OCI-LY7 (cell line): ENCODE results near the gene IMMP2L. TPM values are rescaled to one million over a fixed set of nuclear protein-coding genes. Genes with fewer than 3 reads are reported as not detected.

Experiments
- BruUV-seq: library from RNA; stranded (reverse); fragments of 400-500 nt; replicated peaks from 2 replicates; lab custom pipeline; 2021; lab: Mats Ljungman, UMichigan
- CTCF ChIA-PET: fragments of 300-600 bp; sonication (Branson Sonifier 250); formaldehyde crosslinking; loops from one replicate; lab custom pipeline; 2022; ENCODE audit warnings: antibody characterized with exemption; ENCODE audit not compliant: unreplicated experiment; lab: Charles Lee
- POLR2A ChIA-PET: fragments of 300-600 bp; sonication (Branson Sonifier 250); formaldehyde crosslinking; loops from one replicate; lab custom pipeline; 2022; ENCODE audit warnings: antibody characterized with exemption; lab: Charles Lee
- DNase-seq: peaks from one replicate; pipeline ENCODE4 v3.0.0-alpha.2; 2015; ENCODE audit warnings: low spot score
- H2AFZ ChIP-seq: fragments of 200-600 bp; sonication (generic), shearing (Covaris generic); 2 replicates; pipeline ENCODE4 v1.6.1; 2014; ENCODE audit warnings: mild to moderate bottlenecking, antibody characterized with exemption, low read length, moderate library complexity
- H3K27ac ChIP-seq: fragments of 200-600 bp; sonication (generic); 2 replicates; pipeline ENCODE4 v1.5.1; 2014; ENCODE audit warnings: mixed run types, low read depth, mild to moderate bottlenecking, moderate library complexity, low read length, inconsistent platforms; ENCODE audit not compliant: poor library complexity, severe bottlenecking
- H3K36me3 ChIP-seq: fragments of 200-600 bp; sonication (generic); 2 replicates; pipeline ENCODE4 v1.6.1; 2014; ENCODE audit warnings: mild to moderate bottlenecking, antibody characterized with exemption, low read length, moderate library complexity, mixed read lengths; ENCODE audit not compliant: insufficient read depth
- H3K4me1 ChIP-seq: fragments of 200-600 bp; sonication (generic); 2 replicates; pipeline ENCODE4 v1.5.1; 2014; ENCODE audit warnings: mild to moderate bottlenecking, low read length; ENCODE audit not compliant: insufficient read depth, poor library complexity, severe bottlenecking
- H3K4me2 ChIP-seq: fragments of 200-600 bp; sonication (generic); 2 replicates; pipeline ENCODE4 v1.6.1; 2014; ENCODE audit warnings: mild to moderate bottlenecking, low read length
- H3K4me3 ChIP-seq: fragments of 200-600 bp; sonication (generic); 2 replicates; pipeline ENCODE4 v1.5.1; 2014; ENCODE audit warnings: mild to moderate bottlenecking, low read depth, low read length; ENCODE audit not compliant: poor library complexity, severe bottlenecking
- H3K79me2 ChIP-seq: fragments of 200-600 bp; sonication (generic); 2 replicates; pipeline ENCODE4 v1.6.1; 2016; ENCODE audit warnings: low read depth, mild to moderate bottlenecking, low read length, moderate library complexity, mixed read lengths; ENCODE audit not compliant: insufficient read depth
- H3K9me2 ChIP-seq: fragments of 200-600 bp; sonication (generic); 2 replicates; pipeline ENCODE4 v1.6.1; 2016; ENCODE audit warnings: mild to moderate bottlenecking, low read length, mixed read lengths; ENCODE audit not compliant: insufficient read depth
- H3K9me3 ChIP-seq: fragments of 200-600 bp; sonication (generic); 2 replicates; pipeline ENCODE4 v1.6.1; 2014; ENCODE audit warnings: mild to moderate bottlenecking, mixed run types, low read length, mixed read lengths
- H4K20me1 ChIP-seq: fragments of 200-600 bp; sonication (generic); 2 replicates; pipeline ENCODE4 v1.6.1; 2014; ENCODE audit warnings: mild to moderate bottlenecking, antibody characterized with exemption, low read length, moderate library complexity, mixed read lengths; ENCODE audit not compliant: insufficient read depth
- EZH2phosphoT487 ChIP-seq: fragments of 200-600 bp; sonication (generic); IDR thresholded peaks from 2 replicates; pipeline ENCODE4 v1.6.1; 2018; ENCODE audit warnings: low read depth, borderline replicate concordance, mild to moderate bottlenecking, mixed run types, antibody characterized with exemption, low read length, moderate library complexity, mixed read lengths
- intact Hi-C: fragments of 100-400 bp; cut with micrococcal nuclease; formaldehyde crosslinking; loops from one replicate; pipeline ENCODE4 v1.10.0; 2022; ENCODE audit not compliant: unreplicated experiment
- total RNA-seq, 2 experiments: library from RNA; depleted of rRNA in 1 of 2; stranded (reverse); fragments of >200 nt in 1 of 2; shearing (Covaris generic) in 1 of 2; gene quantifications; 2 replicates each; pipeline ENCODE4 v1.2.3, GENCODE V29; 2014 to 2022
- TF ChIP-seq, protein P1 (sequence below): fragments of 200-600 bp; sonication (generic); conservative IDR thresholded peaks from 2 replicates; pipeline ENCODE4 v1.5.1; 2014; ENCODE audit warnings: mild to moderate bottlenecking, antibody characterized with exemption, low read length, moderate library complexity, mixed read lengths

Gene IMMP2L
- total RNA-seq, 2 experiments from 2014 or later: 8.0 to 25.4 TPM

GRCh38 chr7:110863258-110863657, 699.0 kb downstream of the IMMP2L start:
- Histone ChIP-seq H3K36me3 (no peaks in the 10 kb centered on the region), H3K9me2 (no peaks in the 10 kb centered on the region), H3K4me1 (no peaks in the 10 kb centered on the region), H2AFZ (no peak overlapping the region), H3K79me2 (no peaks in the 10 kb centered on the region), H3K4me3 (no peak overlapping the region), H4K20me1 (no peaks in the 10 kb centered on the region), H3K4me2 (no peak overlapping the region), H3K9me3 (no peaks in the 10 kb centered on the region), H3K27ac (no peak overlapping the region)
- no peak for TF ChIP-seq EZH2phosphoT487
- TF ChIP-seq, protein P1, sequence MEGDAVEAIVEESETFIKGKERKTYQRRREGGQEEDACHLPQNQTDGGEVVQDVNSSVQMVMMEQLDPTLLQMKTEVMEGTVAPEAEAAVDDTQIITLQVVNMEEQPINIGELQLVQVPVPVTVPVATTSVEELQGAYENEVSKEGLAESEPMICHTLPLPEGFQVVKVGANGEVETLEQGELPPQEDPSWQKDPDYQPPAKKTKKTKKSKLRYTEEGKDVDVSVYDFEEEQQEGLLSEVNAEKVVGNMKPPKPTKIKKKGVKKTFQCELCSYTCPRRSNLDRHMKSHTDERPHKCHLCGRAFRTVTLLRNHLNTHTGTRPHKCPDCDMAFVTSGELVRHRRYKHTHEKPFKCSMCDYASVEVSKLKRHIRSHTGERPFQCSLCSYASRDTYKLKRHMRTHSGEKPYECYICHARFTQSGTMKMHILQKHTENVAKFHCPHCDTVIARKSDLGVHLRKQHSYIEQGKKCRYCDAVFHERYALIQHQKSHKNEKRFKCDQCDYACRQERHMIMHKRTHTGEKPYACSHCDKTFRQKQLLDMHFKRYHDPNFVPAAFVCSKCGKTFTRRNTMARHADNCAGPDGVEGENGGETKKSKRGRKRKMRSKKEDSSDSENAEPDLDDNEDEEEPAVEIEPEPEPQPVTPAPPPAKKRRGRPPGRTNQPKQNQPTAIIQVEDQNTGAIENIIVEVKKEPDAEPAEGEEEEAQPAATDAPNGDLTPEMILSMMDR: no peak
- POLR2A ChIA-PET: interaction anchor here (0.6 kb wide), 1 partner anchor 15 kb away, joined by 3 read pairs; no protein-coding TSS in a partner anchor
- intact Hi-C loops: no loop called here
- no peak for DNase-seq
- no TSS peak for BruUV-seq
- CTCF ChIA-PET: no interaction called here

DNA sequence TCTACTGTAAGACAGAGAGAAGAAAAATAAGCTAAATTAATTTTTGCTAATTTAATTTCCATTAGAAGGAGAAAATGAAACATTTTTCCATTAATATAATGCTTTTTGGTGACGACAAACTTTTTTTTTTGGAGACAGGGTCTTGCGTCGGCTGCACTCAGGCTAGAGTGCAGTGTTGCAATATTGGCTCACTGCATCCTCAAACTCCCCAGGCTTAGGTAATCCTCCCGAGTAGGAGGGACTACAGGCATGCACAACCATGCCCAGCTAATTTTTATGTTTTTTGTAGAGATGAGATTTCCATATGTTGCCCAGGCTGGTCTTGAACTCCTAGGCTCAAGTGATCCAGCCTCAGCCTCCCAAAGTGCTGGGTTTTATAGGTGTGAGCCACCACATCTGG, 701.1 kb downstream of the IMMP2L start:
- Histone ChIP-seq H3K4me2 (no peak overlapping the region), H3K79me2 (no peaks in the 10 kb centered on the region), H3K9me2 (no peaks in the 10 kb centered on the region), H3K36me3 (no peaks in the 10 kb centered on the region), H3K9me3 (no peaks in the 10 kb centered on the region), H3K4me3 (no peak overlapping the region), H3K4me1 (no peaks in the 10 kb centered on the region), H4K20me1 (no peaks in the 10 kb centered on the region), H2AFZ (no peak overlapping the region), H3K27ac (no peak overlapping the region)
- TF ChIP-seq EZH2phosphoT487: no peak
- TF ChIP-seq, protein P1: no peak
- no peak for DNase-seq
- BruUV-seq: no TSS peak
- intact Hi-C loops: no loop called here
- ChIA-PET POLR2A (no interaction called here), CTCF (no interaction called here)

GRCh38 chr7:110857106-110857505, 705.2 kb downstream of the IMMP2L start:
- Histone ChIP-seq H3K4me3 (no peak overlapping the region), H3K9me2 (no peaks in the 10 kb centered on the region), H3K79me2 (no peaks in the 10 kb centered on the region), H3K4me1 (no peaks in the 10 kb centered on the region), H3K9me3 (no peaks in the 10 kb centered on the region), H3K27ac (no peak overlapping the region), H3K4me2 (no peak overlapping the region), H2AFZ (no peak overlapping the region), H3K36me3 (no peaks in the 10 kb centered on the region), H4K20me1 (no peaks in the 10 kb centered on the region)
- DNase-seq: no peak
- no TSS peak for BruUV-seq
- ChIA-PET CTCF (no interaction called here), POLR2A (no interaction called here)
- intact Hi-C loops: no loop called here
- TF ChIP-seq, protein P1: no peak
- no peak for TF ChIP-seq EZH2phosphoT487
